SK-N-SH (cell line): Measurements from ENCODE around the gene CNTLN. TPM values are rescaled to one million over a fixed set of nuclear protein-coding genes. Genes with fewer than 3 reads are reported as not detected.

Experiments
- CTCF ChIA-PET: fragments of 300-600, 350-600 bp; formaldehyde crosslinking; extraction: SDS; loops from one replicate; lab custom pipeline; 2021; lab: Yijun Ruan, JAX
- POLR2A ChIA-PET: fragments of 350-600 bp; sonication (Branson Sonifier 250); formaldehyde crosslinking; extraction: SDS; loops from one replicate; lab custom pipeline; 2020; ENCODE audit warnings: antibody characterized with exemption, inconsistent platforms; lab: Yijun Ruan, JAX
- DNase-seq: peaks from one replicate; pipeline ENCODE4 v3.0.0; 2012
- H2AFZ ChIP-seq: fragments of 200-600 bp; sonication (generic); 2 replicates; pipeline ENCODE4 v1.8.1; 2016; ENCODE audit warnings: antibody characterized with exemption, mild to moderate bottlenecking, low read depth
- H3F3A ChIP-seq: fragments of 200-600 bp; sonication (generic); replicated peaks from 2 replicates; pipeline ENCODE3; 2016; ENCODE audit warnings: antibody characterized with exemption, mild to moderate bottlenecking; ENCODE audit not compliant: insufficient read depth
- H3K27ac ChIP-seq, 2 experiments: fragments of 200-500 bp in 1 of 2; fragments of 200-600 bp in 1 of 2; sonication (Bioruptor generic) in 1 of 2; sonication (generic), shearing (Covaris generic) in 1 of 2; 2 replicates each; pipeline versions ENCODE4 v1.5.1 to v1.6.1; 2014 to 2016; ENCODE audit warnings: low read depth in 2 of 2, inconsistent platforms in 1 of 2, low read length in 1 of 2, mild to moderate bottlenecking in 1 of 2, mixed read lengths in 1 of 2
- H3K27me3 ChIP-seq: fragments of 200-600 bp; sonication (generic), shearing (Covaris generic); 2 replicates; pipeline ENCODE4 v1.6.1; 2016; ENCODE audit warnings: mixed run types; ENCODE audit not compliant: insufficient read depth
- H3K36me3 ChIP-seq, 2 experiments: fragments of 200-500 bp in 1 of 2; fragments of 200-600 bp in 1 of 2; sonication (Bioruptor generic) in 1 of 2; sonication (generic) in 1 of 2; replicated peaks in 1 of 2; 2 replicates each; pipeline versions ENCODE3 to v1.5.1; 2014 to 2016; ENCODE audit warnings: low read length in 1 of 2, mild to moderate bottlenecking in 1 of 2; ENCODE audit not compliant: insufficient read depth in 2 of 2, control insufficient read depth in 1 of 2
- H3K4me1 ChIP-seq, 2 experiments: fragments of 200-500 bp in 1 of 2; fragments of 200-600 bp in 1 of 2; sonication (Bioruptor generic) in 1 of 2; sonication (generic), shearing (Covaris generic) in 1 of 2; 2 replicates each; pipeline versions ENCODE4 v1.5.1 to v1.6.1; 2014 to 2016; ENCODE audit warnings: low read depth in 1 of 2, low read length in 1 of 2, mixed run types in 1 of 2; ENCODE audit not compliant: insufficient read depth in 2 of 2, control insufficient read depth in 1 of 2
- H3K4me2 ChIP-seq: fragments of 200-600 bp; sonication (generic), shearing (Covaris generic); 2 replicates; pipeline ENCODE4 v1.6.1; 2017; ENCODE audit warnings: mixed run types
- H3K4me3 ChIP-seq, 2 experiments: fragments of 200-500 bp in 1 of 2; fragments of 200-600 bp in 1 of 2; sonication (Bioruptor generic) in 1 of 2; sonication (generic), shearing (Covaris generic) in 1 of 2; 2 replicates each; pipeline versions ENCODE4 v1.5.1 to v1.8.1; 2014 to 2016; ENCODE audit warnings: low read depth in 2 of 2, inconsistent platforms in 1 of 2, low read length in 1 of 2, mild to moderate bottlenecking in 1 of 2, mixed read lengths in 1 of 2, moderate library complexity in 1 of 2
- H3K79me2 ChIP-seq: fragments of 200-600 bp; sonication (generic); 2 replicates; pipeline ENCODE4 v1.8.1; 2017; ENCODE audit warnings: mild to moderate bottlenecking; ENCODE audit not compliant: insufficient read depth
- H3K9ac ChIP-seq: fragments of 200-600 bp; sonication (generic); 2 replicates; pipeline ENCODE4 v1.6.1; 2017; ENCODE audit warnings: mixed run types
- H3K9me2 ChIP-seq: fragments of 200-600 bp; sonication (generic); 2 replicates; pipeline ENCODE4 v1.6.1; 2017; ENCODE audit warnings: mixed run types
- H3K9me3 ChIP-seq: fragments of 200-600 bp; sonication (generic); 2 replicates; pipeline ENCODE4 v1.6.1; 2017; ENCODE audit warnings: mixed run types, mild to moderate bottlenecking, moderate library complexity
- H4K20me1 ChIP-seq: fragments of 200-600 bp; sonication (generic); 2 replicates; pipeline ENCODE4 v1.6.1; 2017; ENCODE audit warnings: mild to moderate bottlenecking, mixed run types; ENCODE audit not compliant: insufficient read depth
- CHD2 ChIP-seq: fragments of 150-350 bp; IDR thresholded peaks from 2 replicates; pipeline ENCODE4 v1.6.1; 2018; ENCODE audit warnings: low read length; ENCODE audit not compliant: partially characterized antibody
- EZH2phosphoT487 ChIP-seq: fragments of 200-600 bp; sonication (generic); IDR thresholded peaks from 2 replicates; pipeline ENCODE4 v1.6.1; 2017; ENCODE audit warnings: low read depth, mixed run types, mild to moderate bottlenecking, antibody characterized with exemption, moderate library complexity, borderline replicate concordance
- FOXM1 ChIP-seq: IDR thresholded peaks from 2 replicates; pipeline ENCODE4 v1.4.0; 2012; ENCODE audit warnings: low read depth, mild to moderate bottlenecking
- GATA2 ChIP-seq: sonication (generic); formaldehyde crosslinking; IDR thresholded peaks from 2 replicates; pipeline ENCODE4 v1.5.0; 2020; ENCODE audit warnings: mild to moderate bottlenecking, missing genetic modification reagents
- NFIC ChIP-seq: IDR thresholded peaks from 2 replicates; pipeline ENCODE4 v1.4.0; 2012; ENCODE audit warnings: borderline replicate concordance
- NRF1 ChIP-seq: IDR thresholded peaks from 2 replicates; pipeline ENCODE4 v1.6.1; 2012; ENCODE audit warnings: low read depth, mild to moderate bottlenecking, low read length
- POLR2AphosphoS5 ChIP-seq: IDR thresholded peaks from 2 replicates; pipeline ENCODE4 v1.6.1; 2012; ENCODE audit warnings: low read depth, low read length
- RAD21 ChIP-seq: IDR thresholded peaks from 2 replicates; pipeline ENCODE4 v1.6.1; 2012; ENCODE audit warnings: mild to moderate bottlenecking, low read length
- RFX5 ChIP-seq: IDR thresholded peaks from 2 replicates; pipeline ENCODE4 v1.6.1; 2012; ENCODE audit warnings: mild to moderate bottlenecking, improper control_type of control experiment, low read length
- RXRA ChIP-seq: IDR thresholded peaks from 2 replicates; pipeline ENCODE4 v1.4.0; 2012; ENCODE audit warnings: low read depth, mild to moderate bottlenecking, borderline replicate concordance
- TEAD4 ChIP-seq: IDR thresholded peaks from 2 replicates; pipeline ENCODE4 v1.4.0; 2012; ENCODE audit warnings: mild to moderate bottlenecking, borderline replicate concordance; ENCODE audit not compliant: insufficient read depth
- WGBS: methylation state at CpG from one replicate; pipeline ENCODE4 v1.1.6; 2017; ENCODE audit warnings: low lambda C conversion rate; 5-methylcytosine and 5-hydroxymethylcytosine counted together
- polyA plus RNA-seq, 3 experiments: library from polyadenylated mRNA; depleted of rRNA; stranded (reverse); fragments of >200 nt; gene quantifications; 2 replicates each; pipeline ENCODE4 v1.2.3, GENCODE V29; 2012
- TF ChIP-seq, protein P1 (sequence below): IDR thresholded peaks from 2 replicates; pipeline ENCODE4 v1.6.1; 2012; ENCODE audit warnings: mild to moderate bottlenecking, low read depth, low read length, moderate library complexity
- TF ChIP-seq, protein P2 (sequence below): IDR thresholded peaks from 2 replicates; pipeline ENCODE4 v1.4.0; 2012; ENCODE audit warnings: low read depth
- TF ChIP-seq, protein P3 (sequence below): fragments of 150-350 bp; IDR thresholded peaks from 2 replicates; pipeline ENCODE4 v1.6.1; 2016; ENCODE audit warnings: mild to moderate bottlenecking, low read depth, low read length
- TF ChIP-seq, protein P4 (sequence below): IDR thresholded peaks from 2 replicates; pipeline ENCODE4; 2012
- TF ChIP-seq, protein P5 (sequence below): IDR thresholded peaks from 2 replicates; pipeline ENCODE4 v1.4.0; 2012; ENCODE audit warnings: low read depth, borderline replicate concordance
- TF ChIP-seq, protein P6 (sequence below): fragments of 150-350 bp; IDR thresholded peaks from 2 replicates; pipeline ENCODE4 v1.6.1; 2017; ENCODE audit warnings: antibody characterized with exemption, low read length, low read depth, borderline replicate concordance

Gene CNTLN
- polyA plus RNA-seq, 1 of the 3 experiments (the other 2 are of a cell fraction) = 2.5 TPM

DNA sequence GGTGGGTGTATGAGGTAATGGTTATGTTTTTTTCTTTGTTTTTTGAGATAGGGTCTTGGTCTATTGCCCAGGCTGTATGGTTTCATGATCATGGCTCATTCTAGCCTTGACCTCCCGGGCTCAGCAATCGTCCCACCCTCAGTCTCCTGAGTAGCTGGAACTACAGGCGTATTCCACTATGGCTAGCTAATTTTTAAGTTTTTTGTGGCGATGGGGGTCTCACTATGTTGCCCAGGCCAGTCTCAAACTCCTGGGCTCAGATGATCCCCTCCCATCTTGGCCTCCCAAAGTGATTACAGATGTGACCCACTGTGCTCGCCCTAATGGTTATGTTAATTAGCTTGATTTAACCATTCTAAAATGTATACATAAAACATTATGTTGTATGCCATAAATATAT, 5.6 kb downstream of the CNTLN start:
- CTCF ChIA-PET = no interaction called here
- WGBS = 99% methylated on average over 5 of the region's 5 CpGs
- H3K4me1 ChIP-seq = no peaks in the 10 kb centered on the region; a peak in 1 of 4 replicates
- peaks cover 6% of the 10 kb centered on the region for H3F3A ChIP-seq
- H3K27ac ChIP-seq = no peak overlapping the region
- no peaks in the 10 kb centered on the region for H3K9me2 ChIP-seq
- TF ChIP-seq, protein P1, sequence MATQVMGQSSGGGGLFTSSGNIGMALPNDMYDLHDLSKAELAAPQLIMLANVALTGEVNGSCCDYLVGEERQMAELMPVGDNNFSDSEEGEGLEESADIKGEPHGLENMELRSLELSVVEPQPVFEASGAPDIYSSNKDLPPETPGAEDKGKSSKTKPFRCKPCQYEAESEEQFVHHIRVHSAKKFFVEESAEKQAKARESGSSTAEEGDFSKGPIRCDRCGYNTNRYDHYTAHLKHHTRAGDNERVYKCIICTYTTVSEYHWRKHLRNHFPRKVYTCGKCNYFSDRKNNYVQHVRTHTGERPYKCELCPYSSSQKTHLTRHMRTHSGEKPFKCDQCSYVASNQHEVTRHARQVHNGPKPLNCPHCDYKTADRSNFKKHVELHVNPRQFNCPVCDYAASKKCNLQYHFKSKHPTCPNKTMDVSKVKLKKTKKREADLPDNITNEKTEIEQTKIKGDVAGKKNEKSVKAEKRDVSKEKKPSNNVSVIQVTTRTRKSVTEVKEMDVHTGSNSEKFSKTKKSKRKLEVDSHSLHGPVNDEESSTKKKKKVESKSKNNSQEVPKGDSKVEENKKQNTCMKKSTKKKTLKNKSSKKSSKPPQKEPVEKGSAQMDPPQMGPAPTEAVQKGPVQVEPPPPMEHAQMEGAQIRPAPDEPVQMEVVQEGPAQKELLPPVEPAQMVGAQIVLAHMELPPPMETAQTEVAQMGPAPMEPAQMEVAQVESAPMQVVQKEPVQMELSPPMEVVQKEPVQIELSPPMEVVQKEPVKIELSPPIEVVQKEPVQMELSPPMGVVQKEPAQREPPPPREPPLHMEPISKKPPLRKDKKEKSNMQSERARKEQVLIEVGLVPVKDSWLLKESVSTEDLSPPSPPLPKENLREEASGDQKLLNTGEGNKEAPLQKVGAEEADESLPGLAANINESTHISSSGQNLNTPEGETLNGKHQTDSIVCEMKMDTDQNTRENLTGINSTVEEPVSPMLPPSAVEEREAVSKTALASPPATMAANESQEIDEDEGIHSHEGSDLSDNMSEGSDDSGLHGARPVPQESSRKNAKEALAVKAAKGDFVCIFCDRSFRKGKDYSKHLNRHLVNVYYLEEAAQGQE = no peak
- TF ChIP-seq NFIC (no peak), NRF1 (no peak), RFX5 (no peak), POLR2AphosphoS5 (no peak), RAD21 (no peak), CHD2 (no peak), FOXM1 (no peak), RXRA (no peak), EZH2phosphoT487 (no peak), GATA2 (no peak), TEAD4 (no peak)
- TF ChIP-seq, protein P2, sequence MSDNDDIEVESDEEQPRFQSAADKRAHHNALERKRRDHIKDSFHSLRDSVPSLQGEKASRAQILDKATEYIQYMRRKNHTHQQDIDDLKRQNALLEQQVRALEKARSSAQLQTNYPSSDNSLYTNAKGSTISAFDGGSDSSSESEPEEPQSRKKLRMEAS = no peak
- TF ChIP-seq, protein P3, sequence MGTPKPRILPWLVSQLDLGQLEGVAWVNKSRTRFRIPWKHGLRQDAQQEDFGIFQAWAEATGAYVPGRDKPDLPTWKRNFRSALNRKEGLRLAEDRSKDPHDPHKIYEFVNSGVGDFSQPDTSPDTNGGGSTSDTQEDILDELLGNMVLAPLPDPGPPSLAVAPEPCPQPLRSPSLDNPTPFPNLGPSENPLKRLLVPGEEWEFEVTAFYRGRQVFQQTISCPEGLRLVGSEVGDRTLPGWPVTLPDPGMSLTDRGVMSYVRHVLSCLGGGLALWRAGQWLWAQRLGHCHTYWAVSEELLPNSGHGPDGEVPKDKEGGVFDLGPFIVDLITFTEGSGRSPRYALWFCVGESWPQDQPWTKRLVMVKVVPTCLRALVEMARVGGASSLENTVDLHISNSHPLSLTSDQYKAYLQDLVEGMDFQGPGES = no peak
- TF ChIP-seq, protein P4, sequence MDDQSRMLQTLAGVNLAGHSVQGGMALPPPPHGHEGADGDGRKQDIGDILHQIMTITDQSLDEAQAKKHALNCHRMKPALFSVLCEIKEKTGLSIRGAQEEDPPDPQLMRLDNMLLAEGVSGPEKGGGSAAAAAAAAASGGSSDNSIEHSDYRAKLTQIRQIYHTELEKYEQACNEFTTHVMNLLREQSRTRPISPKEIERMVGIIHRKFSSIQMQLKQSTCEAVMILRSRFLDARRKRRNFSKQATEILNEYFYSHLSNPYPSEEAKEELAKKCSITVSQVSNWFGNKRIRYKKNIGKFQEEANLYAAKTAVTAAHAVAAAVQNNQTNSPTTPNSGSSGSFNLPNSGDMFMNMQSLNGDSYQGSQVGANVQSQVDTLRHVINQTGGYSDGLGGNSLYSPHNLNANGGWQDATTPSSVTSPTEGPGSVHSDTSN = no peak
- TF ChIP-seq, protein P5, sequence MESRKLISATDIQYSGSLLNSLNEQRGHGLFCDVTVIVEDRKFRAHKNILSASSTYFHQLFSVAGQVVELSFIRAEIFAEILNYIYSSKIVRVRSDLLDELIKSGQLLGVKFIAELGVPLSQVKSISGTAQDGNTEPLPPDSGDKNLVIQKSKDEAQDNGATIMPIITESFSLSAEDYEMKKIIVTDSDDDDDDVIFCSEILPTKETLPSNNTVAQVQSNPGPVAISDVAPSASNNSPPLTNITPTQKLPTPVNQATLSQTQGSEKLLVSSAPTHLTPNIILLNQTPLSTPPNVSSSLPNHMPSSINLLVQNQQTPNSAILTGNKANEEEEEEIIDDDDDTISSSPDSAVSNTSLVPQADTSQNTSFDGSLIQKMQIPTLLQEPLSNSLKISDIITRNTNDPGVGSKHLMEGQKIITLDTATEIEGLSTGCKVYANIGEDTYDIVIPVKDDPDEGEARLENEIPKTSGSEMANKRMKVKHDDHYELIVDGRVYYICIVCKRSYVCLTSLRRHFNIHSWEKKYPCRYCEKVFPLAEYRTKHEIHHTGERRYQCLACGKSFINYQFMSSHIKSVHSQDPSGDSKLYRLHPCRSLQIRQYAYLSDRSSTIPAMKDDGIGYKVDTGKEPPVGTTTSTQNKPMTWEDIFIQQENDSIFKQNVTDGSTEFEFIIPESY = no peak
- TF ChIP-seq, protein P6, sequence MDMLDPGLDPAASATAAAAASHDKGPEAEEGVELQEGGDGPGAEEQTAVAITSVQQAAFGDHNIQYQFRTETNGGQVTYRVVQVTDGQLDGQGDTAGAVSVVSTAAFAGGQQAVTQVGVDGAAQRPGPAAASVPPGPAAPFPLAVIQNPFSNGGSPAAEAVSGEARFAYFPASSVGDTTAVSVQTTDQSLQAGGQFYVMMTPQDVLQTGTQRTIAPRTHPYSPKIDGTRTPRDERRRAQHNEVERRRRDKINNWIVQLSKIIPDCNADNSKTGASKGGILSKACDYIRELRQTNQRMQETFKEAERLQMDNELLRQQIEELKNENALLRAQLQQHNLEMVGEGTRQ = no peak
- peaks cover 58% of the 10 kb centered on the region for H3K79me2 ChIP-seq
- peaks cover 8 to 16% of the 10 kb centered on the region in 2 experiments for H3K36me3 ChIP-seq
- H4K20me1 ChIP-seq = no peaks in the 10 kb centered on the region
- POLR2A ChIA-PET = no interaction called here
- no peak overlapping the region for H3K4me2 ChIP-seq
- H3K9ac ChIP-seq = no peak overlapping the region
- H3K9me3 ChIP-seq = no peaks in the 10 kb centered on the region
- no peak overlapping the region for H3K4me3 ChIP-seq
- H2AFZ ChIP-seq = no peak overlapping the region
- DNase-seq = no peak
- no peaks in the 10 kb centered on the region for H3K27me3 ChIP-seq
